ENCODE data around the gene MSL1.

The MSL1 gene

GRCh38 chr17:40092581-40092980, 29.2 kb upstream of the MSL1 start:
- Histone ChIP-seq H3K36me3 (ENCODE audit: control insufficient read depth in 1 of 2, insufficient read depth in 2 of 2, low read length in 2 of 2) (peaks cover 36 to 69% of the 10 kb centered on the region in 2 donors), H3K4me3 (ENCODE audit: low read depth in 1 of 2, low read length in 2 of 2) (no peak overlapping the region), H3K27ac (ENCODE audit: low read depth, low read length) (no peak overlapping the region), H3K4me1 (ENCODE audit: control insufficient read depth in 1 of 2, insufficient read depth in 2 of 2, low read length in 2 of 2) (peaks cover 27 to 28% of the 10 kb centered on the region in 2 donors), H3K27me3 (ENCODE audit: control insufficient read depth in 1 of 2, insufficient read depth in 2 of 2, low read length in 2 of 2) (no peaks in the 10 kb centered on the region), H3K9me3 (ENCODE audit: control insufficient read depth in 1 of 2, low read length in 2 of 2) (no peaks in the 10 kb centered on the region), H3K9ac (ENCODE audit: low read depth in 1 of 2, low read length in 2 of 2) (no peak overlapping the region)

GRCh38 chr17:40093005-40093579, 28.7 kb upstream of the MSL1 start:
- Histone ChIP-seq H3K36me3 (ENCODE audit: control insufficient read depth in 1 of 2, insufficient read depth in 2 of 2, low read length in 2 of 2) (peaks cover 33 to 64% of the 10 kb centered on the region in 2 donors), H3K9ac (ENCODE audit: low read depth in 1 of 2, low read length in 2 of 2) (no peak overlapping the region)

GRCh38 chr17:40093580-40094201, 28.1 kb upstream of the MSL1 start:
- no peak overlapping the region for H3K27ac ChIP-seq (ENCODE audit: low read depth, low read length)
- H3K4me1 ChIP-seq (ENCODE audit: control insufficient read depth in 1 of 2, insufficient read depth in 2 of 2, low read length in 2 of 2): peaks cover 38 to 39% of the 10 kb centered on the region in 2 donors
- no peaks in the 10 kb centered on the region for H3K27me3 ChIP-seq (ENCODE audit: control insufficient read depth in 1 of 2, insufficient read depth in 2 of 2, low read length in 2 of 2)
- peaks cover 29 to 61% of the 10 kb centered on the region in 2 donors for H3K36me3 ChIP-seq (ENCODE audit: control insufficient read depth in 1 of 2, insufficient read depth in 2 of 2, low read length in 2 of 2)
- no peak overlapping the region for H3K9ac ChIP-seq (ENCODE audit: low read depth in 1 of 2, low read length in 2 of 2)
- no peak overlapping the region for H3K4me3 ChIP-seq (ENCODE audit: low read depth in 1 of 2, low read length in 2 of 2)
- H3K9me3 ChIP-seq (ENCODE audit: control insufficient read depth in 1 of 2, low read length in 2 of 2): no peaks in the 10 kb centered on the region

More at GRCh38 chr17:40093005-40093579, 28.7 kb upstream of the MSL1 start:
- H3K4me1 ChIP-seq (ENCODE audit: control insufficient read depth in 1 of 2, insufficient read depth in 2 of 2, low read length in 2 of 2): peaks cover 32 to 33% of the 10 kb centered on the region in 2 donors
- H3K9me3 ChIP-seq (ENCODE audit: control insufficient read depth in 1 of 2, low read length in 2 of 2): no peaks in the 10 kb centered on the region
- no peaks in the 10 kb centered on the region for H3K27me3 ChIP-seq (ENCODE audit: control insufficient read depth in 1 of 2, insufficient read depth in 2 of 2, low read length in 2 of 2)
- H3K4me3 ChIP-seq (ENCODE audit: low read depth in 1 of 2, low read length in 2 of 2): no peak overlapping the region
- peak overlapping the region; percentile 8 for H3K27ac ChIP-seq (ENCODE audit: low read depth, low read length)

- Histone ChIP-seq H3K4me3 (ENCODE audit: low read depth in 1 of 2, low read length in 2 of 2) (no peak overlapping the region), H3K36me3 (ENCODE audit: control insufficient read depth in 1 of 2, insufficient read depth in 2 of 2, low read length in 2 of 2) (peaks cover 21 to 50% of the 10 kb centered on the region in 2 donors), H3K27me3 (ENCODE audit: control insufficient read depth in 1 of 2, insufficient read depth in 2 of 2, low read length in 2 of 2) (no peaks in the 10 kb centered on the region), H3K27ac (ENCODE audit: low read depth, low read length) (peak overlapping the region; percentile 28), H3K9me3 (ENCODE audit: control insufficient read depth in 1 of 2, low read length in 2 of 2) (no peaks in the 10 kb centered on the region), H3K9ac (ENCODE audit: low read depth in 1 of 2, low read length in 2 of 2) (peak overlapping the region in 1 of 2 donors; percentile 8), H3K4me1 (ENCODE audit: control insufficient read depth in 1 of 2, insufficient read depth in 2 of 2, low read length in 2 of 2) (peaks cover 39 to 44% of the 10 kb centered on the region in 2 donors)
These were observed 26.9 kb upstream of the MSL1 start for GRCh38 chr17:40094874-40095273.

- no peak overlapping the region for H3K4me3 ChIP-seq (ENCODE audit: low read depth in 1 of 2, low read length in 2 of 2)
- no peaks in the 10 kb centered on the region for H3K9me3 ChIP-seq (ENCODE audit: control insufficient read depth in 1 of 2, low read length in 2 of 2)
- peak overlapping the region; percentile 64 for H3K27ac ChIP-seq (ENCODE audit: low read depth, low read length)
- peaks cover 21 to 46% of the 10 kb centered on the region in 2 donors for H3K36me3 ChIP-seq (ENCODE audit: control insufficient read depth in 1 of 2, insufficient read depth in 2 of 2, low read length in 2 of 2)
- H3K9ac ChIP-seq (ENCODE audit: low read depth in 1 of 2, low read length in 2 of 2): peak overlapping the region; percentile 12 to 14
- no peaks in the 10 kb centered on the region for H3K27me3 ChIP-seq (ENCODE audit: control insufficient read depth in 1 of 2, insufficient read depth in 2 of 2, low read length in 2 of 2)
- H3K4me1 ChIP-seq (ENCODE audit: control insufficient read depth in 1 of 2, insufficient read depth in 2 of 2, low read length in 2 of 2): peaks cover 39 to 49% of the 10 kb centered on the region in 2 donors
These were observed 26.3 kb upstream of the MSL1 start for GRCh38 chr17:40095351-40095943.

- peaks cover 21 to 46% of the 10 kb centered on the region in 2 donors for H3K36me3 ChIP-seq (ENCODE audit: control insufficient read depth in 1 of 2, insufficient read depth in 2 of 2, low read length in 2 of 2)
- H3K27me3 ChIP-seq (ENCODE audit: control insufficient read depth in 1 of 2, insufficient read depth in 2 of 2, low read length in 2 of 2): no peaks in the 10 kb centered on the region
- H3K4me1 ChIP-seq (ENCODE audit: control insufficient read depth in 1 of 2, insufficient read depth in 2 of 2, low read length in 2 of 2): peaks cover 44 to 54% of the 10 kb centered on the region in 2 donors
- H3K9ac ChIP-seq (ENCODE audit: low read depth in 1 of 2, low read length in 2 of 2): peak overlapping the region; percentile 39 to 41
- peak overlapping the region; percentile 74 for H3K27ac ChIP-seq (ENCODE audit: low read depth, low read length)
- H3K4me3 ChIP-seq (ENCODE audit: low read depth in 1 of 2, low read length in 2 of 2): peak overlapping the region in 1 of 2 donors; percentile 45
- H3K9me3 ChIP-seq (ENCODE audit: control insufficient read depth in 1 of 2, low read length in 2 of 2): no peaks in the 10 kb centered on the region
These were observed 25.6 kb upstream of the MSL1 start for GRCh38 chr17:40095944-40096791.

GRCh38 chr17:40097087-40097486, 24.7 kb upstream of the MSL1 start:
- H3K36me3 ChIP-seq (ENCODE audit: control insufficient read depth in 1 of 2, insufficient read depth in 2 of 2, low read length in 2 of 2): peaks cover 21 to 46% of the 10 kb centered on the region in 2 donors
- peak overlapping the region; percentile 74 for H3K27ac ChIP-seq (ENCODE audit: low read depth, low read length)
- no peaks in the 10 kb centered on the region for H3K9me3 ChIP-seq (ENCODE audit: control insufficient read depth in 1 of 2, low read length in 2 of 2)
- peaks cover 53 to 58% of the 10 kb centered on the region in 2 donors for H3K4me1 ChIP-seq (ENCODE audit: control insufficient read depth in 1 of 2, insufficient read depth in 2 of 2, low read length in 2 of 2)
- H3K27me3 ChIP-seq (ENCODE audit: control insufficient read depth in 1 of 2, insufficient read depth in 2 of 2, low read length in 2 of 2): no peaks in the 10 kb centered on the region
- peak overlapping the region; percentile 76 to 78 for H3K9ac ChIP-seq (ENCODE audit: low read depth in 1 of 2, low read length in 2 of 2)
- H3K4me3 ChIP-seq (ENCODE audit: low read depth in 1 of 2, low read length in 2 of 2): peak overlapping the region in 1 of 2 donors; percentile 73

DNA sequence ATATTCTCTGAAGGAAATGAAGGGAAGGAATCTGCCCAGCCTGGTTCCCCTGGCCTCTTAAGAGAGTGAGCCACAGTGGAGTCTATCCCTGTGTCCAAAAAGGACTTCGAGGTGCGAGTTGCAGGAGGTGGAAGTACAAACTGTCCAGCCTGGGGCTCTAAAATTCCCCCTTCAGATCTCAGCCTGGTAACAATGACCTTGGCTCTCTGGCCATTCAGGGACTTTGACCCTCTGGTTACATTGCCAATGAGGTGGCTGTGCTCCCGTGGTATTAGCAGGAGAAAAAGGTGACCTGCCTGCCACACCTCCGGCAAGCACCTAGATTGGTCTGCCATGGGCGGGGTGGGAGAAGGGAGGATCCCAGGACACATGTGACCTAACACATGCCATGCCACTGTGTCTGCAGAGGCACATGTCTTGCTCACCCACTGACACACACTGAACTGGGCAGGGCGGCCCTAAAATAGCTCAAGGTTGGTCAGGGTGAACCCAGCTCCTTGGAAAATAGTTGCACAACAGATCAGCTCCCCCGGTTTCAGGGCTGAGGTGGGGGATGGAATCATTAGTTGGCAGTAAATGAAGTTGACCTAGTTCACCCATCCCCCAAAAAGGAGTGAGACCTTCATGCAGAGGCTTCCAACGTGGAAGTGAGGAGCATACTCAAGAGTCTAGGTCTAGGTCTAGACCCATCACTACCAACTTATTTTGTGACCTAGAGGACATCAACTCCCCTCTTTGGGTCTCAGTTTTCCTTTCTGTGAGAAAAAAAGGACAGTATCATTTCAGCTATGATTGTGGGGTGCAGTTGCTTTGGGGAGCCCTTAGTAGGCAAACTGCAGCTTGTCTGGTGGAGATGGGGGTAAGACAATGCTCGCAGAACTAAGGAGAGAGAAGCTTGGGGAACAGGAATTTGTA, 23.6 kb upstream of the MSL1 start:
- Histone ChIP-seq H3K9me3 (ENCODE audit: control insufficient read depth in 1 of 2, low read length in 2 of 2) (no peaks in the 10 kb centered on the region), H3K36me3 (ENCODE audit: control insufficient read depth in 1 of 2, insufficient read depth in 2 of 2, low read length in 2 of 2) (peaks cover 21 to 42% of the 10 kb centered on the region in 2 donors), H3K27ac (ENCODE audit: low read depth, low read length) (peak overlapping the region; percentile 96), H3K4me3 (ENCODE audit: low read depth in 1 of 2, low read length in 2 of 2) (peak overlapping the region; percentile 60 to 73), H3K9ac (ENCODE audit: low read depth in 1 of 2, low read length in 2 of 2) (peak overlapping the region; percentile 76 to 78), H3K27me3 (ENCODE audit: control insufficient read depth in 1 of 2, insufficient read depth in 2 of 2, low read length in 2 of 2) (no peaks in the 10 kb centered on the region), H3K4me1 (ENCODE audit: control insufficient read depth in 1 of 2, insufficient read depth in 2 of 2, low read length in 2 of 2) (peaks cover 62 to 63% of the 10 kb centered on the region in 2 donors)
